ENCODE results near the gene TIAM2. TPM values are rescaled to one million over a fixed set of nuclear protein-coding genes. Genes with fewer than 3 reads are reported as not detected.

TIAM2 gene
- total and polyA plus RNA-seq, 2 experiments from 2014 or later: 14.2 to 24.4 TPM

- Histone ChIP-seq H3K4me1 (ENCODE audit: insufficient read depth) (peaks cover 10% of the 10 kb centered on the region), H3K27me3 (ENCODE audit: insufficient read depth) (no peaks in the 10 kb centered on the region), H3K9me2 (ENCODE audit: insufficient read depth) (no peaks in the 10 kb centered on the region), H3K4me2 (no peak overlapping the region), H2AFZ (no peak overlapping the region), H3K27ac (ENCODE audit: low read depth) (peak overlapping the region; percentile 11; the same call in 1 of the 2 replicates), H3K4me3 (no peak overlapping the region), H3K36me3 (ENCODE audit: insufficient read depth) (no peaks in the 10 kb centered on the region), H3K79me2 (replicated peaks; ENCODE audit: insufficient read depth) (no peaks in the 10 kb centered on the region), H3F3A (replicated peaks; ENCODE audit: low read depth) (peaks cover 10% of the 10 kb centered on the region; the same call in 1 of the 2 replicates), H4K20me1 (replicated peaks; ENCODE audit: insufficient read depth) (no peaks in the 10 kb centered on the region)
- DNase-seq (ENCODE audit: low spot score): no peak
- Mint-ChIP-seq H3K4me1 (peaks cover 22% of the 10 kb centered on the region), H3K27ac (no peak overlapping the region), H3K4me3 (no peak overlapping the region), H3K9me3 (no peaks in the 10 kb centered on the region), H3K36me3 (ENCODE audit: low read depth) (no peaks in the 10 kb centered on the region), H3K27me3 (ENCODE audit: insufficient read depth, low read depth, poor library complexity) (peaks cover 6% of the 10 kb centered on the region)
- ATAC-seq: peak; percentile 28; the same call in 1 of the 3 replicates
- TF ChIP-seq ZNF462 (CRISPR knock-in tag; IDR thresholded peaks at IDR 0.05): no peak
- TF ChIP-seq ETS1 (IDR thresholded peaks at IDR 0.05): no peak
- no peak for TF ChIP-seq REST (IDR thresholded peaks at IDR 0.05; ENCODE audit: unreplicated experiment)
- no peak for TF ChIP-seq POLR2AphosphoS5 (IDR thresholded peaks at IDR 0.05; ENCODE audit: low read depth)
- TF ChIP-seq CREB1 (CRISPR knock-in tag; IDR thresholded peaks at IDR 0.05; ENCODE audit: low read depth): no peak
- TF ChIP-seq JUNB (IDR thresholded peaks at IDR 0.05; ENCODE audit: unreplicated experiment): no peak
Measured at GRCh38 chr6:155078331-155078745, 83.2 kb downstream of the TIAM2 start.
